Thoracic aorta (tissue), 2 donors: ENCODE results near the gene FBXW11. TPM values are rescaled to one million over a fixed set of nuclear protein-coding genes. Genes with fewer than 3 reads are reported as not detected.

Experiments used
- ATAC-seq: fragments of 150-250 bp; one replicate; pipeline ENCODE4 v1.8.0; 2017; ENCODE audit warnings: low read depth; ENCODE audit not compliant: insufficient number of reproducible peaks, low FRiP score
- DNase-seq: peaks from one replicate; pipeline ENCODE4 v3.0.0-alpha.2; 2020; ENCODE audit warnings: low spot score
- H3K27ac ChIP-seq, 2 donors: fragments of 200-600 bp; sonication (generic); 1 replicate in 1 of 2; 2 replicates in 1 of 2; pipeline ENCODE4 v1.5.1; 2016; ENCODE audit warnings: mild to moderate bottlenecking in 2 of 2, moderate library complexity in 2 of 2
- H3K27me3 ChIP-seq: fragments of 200-600 bp; sonication (generic); replicated peaks from 2 replicates; pipeline ENCODE4 v1.6.0; 2016; ENCODE audit warnings: mild to moderate bottlenecking; ENCODE audit not compliant: insufficient read depth
- H3K36me3 ChIP-seq: fragments of 200-600 bp; sonication (generic); one replicate; pipeline ENCODE4 v1.5.1; 2016
- H3K4me1 ChIP-seq, 2 donors: fragments of 200-600 bp; sonication (generic); 1 replicate in 1 of 2; 2 replicates in 1 of 2; pipeline versions ENCODE4 v1.5.1 to v1.6.0; 2016; ENCODE audit warnings: low read depth in 2 of 2, mild to moderate bottlenecking in 1 of 2; ENCODE audit not compliant: control insufficient read depth in 1 of 2
- H3K4me3 ChIP-seq: fragments of 200-600 bp; sonication (generic); 2 replicates; pipeline ENCODE4 v1.5.1; 2016; ENCODE audit warnings: mild to moderate bottlenecking
- H3K9me3 ChIP-seq: fragments of 200-600 bp; sonication (generic); 2 replicates; pipeline ENCODE4 v1.5.1; 2016
- CTCF ChIP-seq: fragments of 200-600 bp; sonication (generic); IDR thresholded peaks from one replicate; pipeline ENCODE4 v1.5.1; 2019; ENCODE audit warnings: antibody characterized with exemption
- total RNA-seq, 2 donors: library from RNA; depleted of rRNA; stranded (reverse); fragments of >200 nt; gene quantifications; one replicate each; pipeline versions ENCODE4 v1.1.0 to v1.2.3, GENCODE V29; 2016

FBXW11 gene
- total RNA-seq, 2 donors from 2014 or later = 77.8 to 91.2 TPM

- ATAC-seq (no peak), DNase-seq (no peak)
Observed at GRCh38 chr5:171906703-171907590, 99.5 kb downstream of the FBXW11 start.

GRCh38 chr5:171906066-171906570 is 100.3 kb downstream of the FBXW11 start:
- no peak overlapping the region for H3K27ac ChIP-seq
- H3K27me3 ChIP-seq = no peaks in the 10 kb centered on the region
- DNase-seq (no peak), ATAC-seq (no peak)
- H3K4me3 ChIP-seq = no peak overlapping the region
- no peaks in the 10 kb centered on the region for H3K4me1 ChIP-seq
- H3K9me3 ChIP-seq = no peaks in the 10 kb centered on the region
- TF ChIP-seq CTCF = no peak
- H3K36me3 ChIP-seq = no peaks in the 10 kb centered on the region

More at GRCh38 chr5:171906703-171907590, 99.5 kb downstream of the FBXW11 start:
- Histone ChIP-seq H3K4me3 (no peak overlapping the region), H3K27me3 (no peaks in the 10 kb centered on the region), H3K4me1 (no peaks in the 10 kb centered on the region), H3K9me3 (no peaks in the 10 kb centered on the region), H3K27ac (no peak overlapping the region), H3K36me3 (no peaks in the 10 kb centered on the region)
- no peak for TF ChIP-seq CTCF

- Histone ChIP-seq H3K27ac (no peak overlapping the region), H3K36me3 (no peaks in the 10 kb centered on the region), H3K27me3 (no peaks in the 10 kb centered on the region), H3K4me1 (no peaks in the 10 kb centered on the region), H3K9me3 (no peaks in the 10 kb centered on the region), H3K4me3 (no peak overlapping the region)
- TF ChIP-seq CTCF = no peak
- no peak for DNase-seq
- ATAC-seq = no peak
Observed at GRCh38 chr5:171904886-171905285, 101.6 kb downstream of the FBXW11 start.

- Histone ChIP-seq H3K4me1 (no peaks in the 10 kb centered on the region), H3K27me3 (no peaks in the 10 kb centered on the region), H3K4me3 (no peak overlapping the region), H3K9me3 (no peaks in the 10 kb centered on the region), H3K27ac (no peak overlapping the region), H3K36me3 (no peaks in the 10 kb centered on the region)
- no peak for DNase-seq
- no peak for ATAC-seq
- TF ChIP-seq CTCF = no peak
Observed at GRCh38 chr5:171901764-171902163, 104.7 kb downstream of the FBXW11 start.

- Histone ChIP-seq H3K4me3 (no peak overlapping the region), H3K36me3 (no peaks in the 10 kb centered on the region), H3K27me3 (no peaks in the 10 kb centered on the region), H3K27ac (no peak overlapping the region), H3K9me3 (no peaks in the 10 kb centered on the region), H3K4me1 (no peaks in the 10 kb centered on the region)
- DNase-seq (no peak), ATAC-seq (no peak)
- TF ChIP-seq CTCF = no peak
Observed at GRCh38 chr5:171899792-171900191, 106.6 kb downstream of the FBXW11 start.
